Fibroblast of lung (primary cell): Measurements from ENCODE around the gene CDH15.

Source experiments
- EZH2 ChIP-seq: IDR thresholded peaks from 2 replicates; pipeline ENCODE4 v1.5.1; 2012; ENCODE audit warnings: low read length, control low read depth, mild to moderate bottlenecking; ENCODE audit errors: missing control alignments
- TF ChIP-seq, protein P1 (sequence below), 2 donors: IDR thresholded peaks in 1 of 2; conservative IDR thresholded peaks in 1 of 2; 1 replicate in 1 of 2; 2 replicates in 1 of 2; pipeline ENCODE4 v1.5.1; 2011 to 2012; ENCODE audit warnings: low read length in 2 of 2, control low read depth in 1 of 2, inconsistent platforms in 1 of 2, low read depth in 1 of 2, mild to moderate bottlenecking in 1 of 2

GRCh38 chr16:89122322-89122851, 49.2 kb upstream of the CDH15 start:
- TF ChIP-seq, protein P1, sequence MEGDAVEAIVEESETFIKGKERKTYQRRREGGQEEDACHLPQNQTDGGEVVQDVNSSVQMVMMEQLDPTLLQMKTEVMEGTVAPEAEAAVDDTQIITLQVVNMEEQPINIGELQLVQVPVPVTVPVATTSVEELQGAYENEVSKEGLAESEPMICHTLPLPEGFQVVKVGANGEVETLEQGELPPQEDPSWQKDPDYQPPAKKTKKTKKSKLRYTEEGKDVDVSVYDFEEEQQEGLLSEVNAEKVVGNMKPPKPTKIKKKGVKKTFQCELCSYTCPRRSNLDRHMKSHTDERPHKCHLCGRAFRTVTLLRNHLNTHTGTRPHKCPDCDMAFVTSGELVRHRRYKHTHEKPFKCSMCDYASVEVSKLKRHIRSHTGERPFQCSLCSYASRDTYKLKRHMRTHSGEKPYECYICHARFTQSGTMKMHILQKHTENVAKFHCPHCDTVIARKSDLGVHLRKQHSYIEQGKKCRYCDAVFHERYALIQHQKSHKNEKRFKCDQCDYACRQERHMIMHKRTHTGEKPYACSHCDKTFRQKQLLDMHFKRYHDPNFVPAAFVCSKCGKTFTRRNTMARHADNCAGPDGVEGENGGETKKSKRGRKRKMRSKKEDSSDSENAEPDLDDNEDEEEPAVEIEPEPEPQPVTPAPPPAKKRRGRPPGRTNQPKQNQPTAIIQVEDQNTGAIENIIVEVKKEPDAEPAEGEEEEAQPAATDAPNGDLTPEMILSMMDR (conservative IDR thresholded peaks at IDR 0.05 in 1 of 2, IDR thresholded peaks at IDR 0.05 in 1 of 2; ENCODE audit: low read depth in 1 of 2, low read length in 2 of 2), result no peak
- no peak for TF ChIP-seq EZH2
